ENCODE data around the gene SP6. TPM values are rescaled to one million over a fixed set of nuclear protein-coding genes. Genes with fewer than 3 reads are reported as not detected.

SP6 gene
- 0.19 TPM for total RNA-seq
- long read RNA-seq, result 0 reads

- intact Hi-C loops (cut with DNase I), result no loop called here
- DNase-seq (ENCODE audit: missing footprints) (no peak), ATAC-seq (peak; percentile 84)
Observed at GRCh38 chr17:47850692-47851573, at the start of gene SP6. SP6 (minus strand) TSS chr17:47851163; CDS start chr17:47848429, 2,734 bp downstream.

- intact Hi-C loops (cut with DNase I), result loop anchor here (10.0 kb wide), 1 partner anchor 205 kb away; the partner anchor contains the start of gene TBKBP1
- ATAC-seq, result no peak
Observed at GRCh38 chr17:47899643-47900042, 48.7 kb upstream of the SP6 start.

GRCh38 chr17:47898241-47898640, 47.3 kb upstream of the SP6 start:
- intact Hi-C loops (cut with DNase I), result loop anchor here (10.0 kb wide), 1 partner anchor 203 kb away; the partner anchor contains the start of gene TBKBP1
- ATAC-seq (no peak), DNase-seq (ENCODE audit: missing footprints) (no peak)

More at GRCh38 chr17:47899643-47900042, 48.7 kb upstream of the SP6 start:
- no peak for DNase-seq (ENCODE audit: missing footprints)

- DNase-seq (ENCODE audit: missing footprints), result no peak
- intact Hi-C loops (cut with DNase I), result loop anchor here (2.0 to 10.0 kb wide), 3 partner anchors 43 to 203 kb away; partner anchors contain the start of genes PNPO and TBKBP1
- no peak for ATAC-seq
Observed at GRCh38 chr17:47897561-47897960, 46.6 kb upstream of the SP6 start.

- intact Hi-C loops (cut with DNase I), result loop anchor here (1.0 to 10.0 kb wide), 4 partner anchors 44 to 202 kb away; partner anchors contain the start of genes PNPO and TBKBP1
- ATAC-seq, result no peak
- no peak for DNase-seq (ENCODE audit: missing footprints)
Observed at GRCh38 chr17:47896672-47897490, 45.9 kb upstream of the SP6 start.

- intact Hi-C loops (cut with DNase I), result loop anchor here (1.0 to 10.0 kb wide), 4 partner anchors 45 to 201 kb away; partner anchors contain the start of genes PNPO and TBKBP1
- ATAC-seq (peak; percentile 95), DNase-seq (ENCODE audit: missing footprints) (peak; percentile 99)
Observed at GRCh38 chr17:47895856-47896671, 45.1 kb upstream of the SP6 start, which contains the start of gene SP2. SP2 (plus strand) TSS chr17:47896236; CDS start chr17:47896287, 51 bp downstream.

DNA sequence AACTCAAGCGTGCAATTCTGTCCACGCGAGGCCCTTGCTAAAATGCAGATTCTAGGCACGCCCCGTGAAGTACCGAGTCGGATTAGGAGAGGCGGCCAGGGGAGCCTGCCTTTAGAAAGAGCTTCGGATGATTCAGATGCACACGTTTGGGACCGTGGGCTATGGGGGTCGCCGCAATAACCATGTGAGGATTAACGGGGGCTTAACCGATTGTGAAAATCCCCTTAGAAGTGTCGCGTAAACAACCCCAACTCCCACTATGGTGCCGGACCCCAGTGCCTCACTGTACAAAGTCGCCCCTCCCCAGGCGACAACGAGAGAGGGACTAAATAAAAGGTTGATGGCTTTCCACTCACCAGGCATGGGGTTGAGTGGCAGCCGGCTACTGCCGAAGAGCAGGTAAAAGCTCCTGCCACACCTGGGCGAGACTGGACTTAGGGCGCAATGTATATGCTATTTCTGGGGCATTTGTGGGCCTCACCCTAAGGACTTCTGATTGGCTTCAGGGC, 44.4 kb upstream of the SP6 start:
- DNase-seq (ENCODE audit: missing footprints) (no peak), ATAC-seq (peak; percentile 0)
- intact Hi-C loops (cut with DNase I), result loop anchor here (10.0 kb wide), 1 partner anchor 201 kb away; the partner anchor contains the start of gene TBKBP1

- no peak for ATAC-seq
- intact Hi-C loops (cut with DNase I), result loop anchor here (10.0 kb wide), 1 partner anchor 200 kb away; the partner anchor contains the start of gene TBKBP1
- DNase-seq (ENCODE audit: missing footprints), result no peak
Observed at GRCh38 chr17:47894498-47895346, 43.8 kb upstream of the SP6 start.

DNA sequence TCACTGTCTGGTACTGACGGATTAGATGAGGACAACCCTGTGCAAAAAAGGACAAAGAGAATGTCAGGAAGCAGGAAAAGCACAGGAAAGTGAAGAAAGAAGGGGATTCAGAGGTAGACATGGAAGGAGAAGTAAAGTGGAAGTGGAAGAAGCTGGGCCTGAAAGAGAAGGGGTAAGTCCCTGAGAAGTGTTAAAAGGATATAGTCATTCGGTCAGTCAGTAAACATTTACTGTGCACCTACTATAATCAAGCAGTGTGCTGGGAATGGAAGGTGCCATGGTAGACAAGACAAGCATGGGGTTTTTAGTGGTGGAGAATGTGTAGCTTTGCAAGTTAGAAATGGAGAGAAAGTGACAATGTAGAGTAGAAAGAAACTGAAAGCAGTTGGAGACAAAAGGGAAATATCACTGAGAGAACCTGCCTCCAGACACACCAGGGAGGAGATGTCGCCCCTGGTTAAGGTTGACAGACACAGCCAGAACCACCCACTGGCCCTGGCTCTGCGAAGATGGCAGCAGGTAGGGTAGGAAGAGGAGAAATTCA, 40.7 kb upstream of the SP6 start:
- intact Hi-C loops (cut with DNase I), result loop anchor here (10.0 kb wide), 1 partner anchor 197 kb away; the partner anchor contains the start of gene TBKBP1
- DNase-seq (ENCODE audit: missing footprints) (no peak), ATAC-seq (no peak)

DNA sequence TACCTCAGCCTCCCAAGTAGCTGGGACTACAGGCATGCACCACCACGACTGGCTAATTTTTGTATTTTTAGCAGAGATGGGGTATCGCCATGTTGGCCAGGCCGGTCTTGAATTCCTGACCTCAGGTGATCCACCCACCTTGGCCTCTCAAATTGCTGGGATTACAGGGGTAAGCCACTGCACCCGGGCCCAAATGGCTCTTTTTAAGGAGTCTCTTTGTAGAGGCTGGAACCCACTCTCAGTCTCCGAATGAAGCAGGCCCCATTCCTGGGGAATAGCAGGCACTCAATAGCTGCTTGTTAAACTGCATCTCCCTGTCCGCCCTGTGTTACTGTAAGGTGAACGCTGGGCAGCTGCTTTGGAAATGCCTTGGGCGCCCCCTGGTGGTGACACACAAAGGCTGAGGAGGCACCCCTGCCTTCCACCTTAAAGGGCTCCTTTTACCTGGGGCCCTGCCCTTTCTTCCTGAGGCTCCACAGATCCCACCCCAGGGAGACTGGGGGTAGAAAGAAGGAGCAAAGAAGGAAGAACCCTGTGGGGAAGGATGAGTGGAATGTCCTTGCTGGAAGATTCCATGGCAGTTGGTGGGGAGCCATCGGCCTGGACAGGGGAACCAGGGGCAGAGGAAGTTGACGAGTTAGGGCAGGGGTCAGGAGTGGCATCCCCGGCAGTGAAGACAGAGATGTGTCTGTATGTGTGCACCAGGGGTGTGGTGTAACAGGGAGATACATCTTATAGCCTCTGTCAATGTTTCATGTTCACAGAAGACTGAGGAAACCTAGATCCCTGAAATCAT, 39.0 kb upstream of the SP6 start:
- intact Hi-C loops (cut with DNase I), result loop anchor here (1.0 to 10.0 kb wide), 2 partner anchors 49 to 195 kb away; partner anchors contain the start of genes SCRN2 and TBKBP1
- ATAC-seq (peak; percentile 90), DNase-seq (ENCODE audit: missing footprints) (peak; percentile 91)

GRCh38 chr17:47888293-47888692, 37.3 kb upstream of the SP6 start:
- DNase-seq (ENCODE audit: missing footprints) (no peak), ATAC-seq (no peak)
- intact Hi-C loops (cut with DNase I), result no loop called here

DNA sequence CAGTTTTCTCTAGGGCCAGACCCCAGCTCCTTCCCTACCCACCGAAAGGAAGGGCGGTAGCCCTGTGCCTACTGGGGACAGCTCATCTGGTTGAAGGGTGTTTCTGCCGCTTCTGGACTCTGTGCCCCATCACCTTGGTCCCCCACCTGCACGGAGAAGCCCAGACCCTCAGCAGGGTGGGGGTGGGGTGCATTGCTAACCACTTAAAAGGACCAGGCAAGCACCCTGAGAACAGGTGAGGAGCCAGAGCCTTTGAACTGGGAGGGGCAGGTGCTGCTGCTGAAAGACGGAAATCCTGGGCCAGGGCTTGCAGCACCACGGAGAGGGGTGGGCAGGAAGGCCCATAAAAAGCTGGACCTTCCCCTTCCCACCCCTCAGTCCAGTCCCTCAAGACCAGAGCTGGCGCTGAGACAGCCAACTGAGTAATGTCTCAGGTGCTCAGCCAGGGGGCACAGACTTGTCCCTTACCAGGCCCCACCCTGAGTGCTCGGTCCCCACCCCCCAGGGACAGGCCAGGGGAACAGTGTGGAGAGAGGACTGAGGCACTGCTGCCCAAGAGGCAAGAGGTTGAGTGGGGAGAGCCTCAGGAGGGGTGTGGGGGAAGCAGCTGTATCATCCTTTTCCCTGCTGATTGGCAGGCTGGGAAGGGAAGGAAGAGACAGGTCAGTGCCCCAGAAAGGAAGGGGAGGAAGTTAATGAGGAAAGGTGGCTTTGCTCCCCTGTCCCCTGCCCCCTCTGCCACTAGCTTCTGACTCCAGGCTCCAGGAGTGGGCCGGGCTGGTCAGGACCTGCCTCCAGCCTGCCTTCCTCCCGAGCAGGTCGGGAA, 34.2 kb upstream of the SP6 start:
- DNase-seq (ENCODE audit: missing footprints), result no peak
- ATAC-seq, result no peak
- intact Hi-C loops (cut with DNase I), result no loop called here

DNA sequence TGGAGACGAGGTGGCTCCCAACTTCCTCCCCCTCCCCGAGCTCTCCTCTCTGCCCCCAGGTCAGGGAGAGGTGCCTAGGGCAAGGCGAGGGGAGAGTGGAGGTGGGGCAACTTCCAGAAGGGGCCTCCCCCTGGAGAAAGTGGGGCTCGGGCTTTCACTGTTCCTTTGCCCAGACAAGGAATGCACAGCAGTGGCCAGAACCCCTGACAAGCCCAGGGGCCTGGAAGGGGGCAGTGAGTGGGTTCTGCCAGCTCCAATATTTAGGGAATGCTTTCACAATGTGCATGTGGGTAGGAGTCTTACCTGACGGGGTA, 33.4 kb upstream of the SP6 start:
- no peak for ATAC-seq
- intact Hi-C loops (cut with DNase I), result no loop called here
- no peak for DNase-seq (ENCODE audit: missing footprints)

DNA sequence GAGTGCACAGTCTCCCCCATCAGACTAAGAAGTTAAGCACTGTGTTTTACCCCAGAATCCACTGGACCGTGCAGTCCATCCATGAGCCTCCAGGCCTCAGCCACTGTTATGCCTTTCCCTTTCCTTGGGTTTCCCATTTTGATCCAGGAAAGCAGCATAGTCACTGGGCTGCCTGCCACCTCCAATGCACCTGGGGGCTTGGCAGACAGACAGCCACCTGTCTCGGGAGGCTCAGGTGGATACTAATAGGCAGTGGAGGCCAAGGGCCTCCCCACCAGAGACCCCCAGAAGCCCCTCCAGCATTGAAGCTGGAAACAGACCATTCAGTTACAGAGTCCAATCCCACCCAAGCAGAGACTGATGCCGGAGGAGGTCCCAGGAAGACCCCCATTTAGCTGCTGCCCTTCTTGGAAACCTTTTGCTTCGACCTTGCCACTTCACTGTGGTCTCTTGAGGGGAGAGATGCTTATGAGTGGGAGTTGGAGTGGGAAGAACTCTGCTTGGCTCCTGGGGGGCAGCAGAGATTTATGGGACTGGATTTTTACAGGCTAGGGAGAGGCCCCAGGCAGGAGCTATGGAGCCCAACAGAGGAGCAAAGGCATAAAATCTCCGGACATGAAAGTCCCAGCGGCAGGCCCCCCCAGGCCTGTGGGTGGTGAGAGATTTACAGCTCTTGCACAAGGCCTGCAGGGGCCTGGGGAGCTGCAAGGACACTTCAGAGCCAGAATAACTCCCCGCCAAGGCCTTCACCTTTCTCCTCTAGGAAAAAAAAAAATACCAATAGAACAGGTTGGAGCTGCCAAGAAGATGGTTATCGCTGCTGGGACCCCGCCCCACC, 32.8 kb upstream of the SP6 start:
- DNase-seq (ENCODE audit: missing footprints) (no peak), ATAC-seq (no peak)
- intact Hi-C loops (cut with DNase I), result no loop called here
